WERI-Rb-1 (cell line): ENCODE data around the gene SLC4A5.

Experiments
- DNase-seq: peaks from one replicate; pipeline ENCODE4 v3.0.0-alpha.2; 2020
- H3K27ac ChIP-seq: fragments of 250-450 bp; sonication (Bioruptor Pico); 2 replicates; pipeline ENCODE4 v1.5.1; 2020; ENCODE audit warnings: mild to moderate bottlenecking, moderate library complexity
- H3K27me3 ChIP-seq: fragments of 250-450 bp; sonication (Bioruptor Pico); 2 replicates; pipeline ENCODE4 v1.5.1; 2021; ENCODE audit warnings: mild to moderate bottlenecking, low read depth, moderate library complexity; ENCODE audit not compliant: insufficient read depth, severe bottlenecking
- H3K36me3 ChIP-seq: fragments of 250-450 bp; sonication (Bioruptor Pico); 2 replicates; pipeline ENCODE4 v1.5.1; 2020; ENCODE audit warnings: mild to moderate bottlenecking, moderate library complexity
- H3K4me3 ChIP-seq: 2 replicates; pipeline ENCODE4 v1.5.1; 2011; ENCODE audit warnings: low read depth, mild to moderate bottlenecking, control low read depth, low read length
- H3K9me3 ChIP-seq: fragments of 250-450 bp; sonication (Bioruptor Pico); 2 replicates; pipeline ENCODE4 v1.5.1; 2021; ENCODE audit warnings: mild to moderate bottlenecking, moderate library complexity; ENCODE audit not compliant: severe bottlenecking
- CTCF ChIP-seq: IDR thresholded peaks from 2 replicates; pipeline ENCODE4 v1.5.1; 2011; ENCODE audit warnings: low read depth, mild to moderate bottlenecking, control low read depth, inconsistent platforms, low read length

Gene SLC4A5

DNA sequence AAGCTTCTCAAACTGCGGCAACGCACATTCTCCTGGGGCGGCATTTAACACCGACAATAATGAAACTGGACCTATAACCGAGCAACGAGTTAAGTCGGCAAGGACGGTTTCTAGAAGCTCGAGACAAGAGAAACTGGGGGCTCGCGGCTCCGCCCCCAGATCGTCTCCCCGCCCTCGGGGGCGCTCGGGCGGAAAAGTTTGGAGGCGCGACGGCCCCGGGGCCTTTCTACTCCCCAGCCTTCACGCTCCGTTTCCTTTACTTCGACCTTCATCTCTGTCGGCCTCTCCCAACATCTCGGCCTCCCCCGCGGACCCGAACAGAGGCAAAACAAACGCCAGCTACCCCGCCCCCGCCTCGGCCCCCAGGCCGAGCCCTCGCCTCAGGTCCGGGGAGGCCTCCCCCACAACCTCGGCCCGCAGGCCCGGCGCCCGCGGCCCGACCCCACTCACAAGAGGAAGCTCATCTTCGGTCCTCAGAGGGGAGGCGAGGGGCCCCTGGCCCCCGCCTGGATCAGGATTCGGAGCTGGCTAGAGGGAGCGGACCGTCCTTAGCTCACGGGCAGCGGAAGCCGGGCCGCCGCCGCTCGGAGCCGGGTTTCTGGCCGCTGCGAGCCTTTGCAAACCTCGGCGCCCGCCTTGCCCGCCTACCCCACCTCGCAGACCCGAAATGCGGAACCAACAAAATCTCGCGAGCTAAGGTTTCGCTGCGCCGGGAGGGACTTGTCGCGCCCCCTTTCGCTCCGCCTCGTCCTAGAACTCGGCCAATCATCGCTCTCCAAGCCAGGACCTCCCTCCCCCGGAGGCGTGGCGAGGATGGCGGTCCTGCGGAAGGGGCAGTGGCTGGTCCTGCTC is 164.8 kb downstream of the SLC4A5 start, which contains the start of gene MOB1A:
MOB1A (minus strand) TSS at position 669 of the 852 bp plus-strand sequence; CDS start at position 464, 205 bp downstream.
- peak within 1 kb of the TSS; percentile 99 for H3K27ac ChIP-seq
- peak; percentile 8; the same call in 1 of the 2 replicates for TF ChIP-seq CTCF
- peaks cover 27% of the 10 kb centered on the region for H3K36me3 ChIP-seq
- H3K9me3 ChIP-seq, result peaks cover 4% of the 10 kb centered on the region
- H3K27me3 ChIP-seq, result no peaks in the 10 kb centered on the region
- peak within 1 kb of the TSS; percentile 97 for H3K4me3 ChIP-seq
- peak; percentile 100 for DNase-seq

GRCh38 chr2:74177696-74178095 is 165.5 kb downstream of the SLC4A5 start:
- Histone ChIP-seq H3K36me3 (peaks cover 27% of the 10 kb centered on the region), H3K27me3 (no peaks in the 10 kb centered on the region), H3K9me3 (peaks cover 4% of the 10 kb centered on the region), H3K27ac (peak overlapping the region; percentile 99), H3K4me3 (peak overlapping the region; percentile 97)
- no peak for TF ChIP-seq CTCF
- DNase-seq, result no peak

DNA sequence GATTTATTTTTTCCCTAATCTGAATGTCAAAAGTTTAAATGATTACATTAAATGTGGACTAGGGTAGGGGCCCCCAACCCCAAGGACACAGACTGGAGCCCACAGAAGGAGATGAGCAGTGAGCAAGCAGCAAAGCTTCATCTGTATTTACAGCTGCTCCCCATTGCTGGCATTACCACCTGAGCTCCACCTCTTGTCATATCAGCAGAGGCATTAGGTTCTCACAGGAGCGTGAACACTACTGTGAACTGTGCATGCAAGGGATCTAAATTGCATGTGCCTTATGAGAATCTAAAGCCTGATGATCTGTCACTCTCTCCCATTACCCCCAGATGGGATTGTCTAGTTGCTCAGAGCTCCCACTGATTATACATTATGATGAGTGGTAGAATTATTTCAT is 168.3 kb downstream of the SLC4A5 start:
- no peak for TF ChIP-seq CTCF
- Histone ChIP-seq H3K4me3 (no peak overlapping the region), H3K9me3 (peaks cover 4% of the 10 kb centered on the region), H3K27me3 (no peaks in the 10 kb centered on the region), H3K27ac (no peak overlapping the region), H3K36me3 (peaks cover 54% of the 10 kb centered on the region)
- DNase-seq, result no peak

- no peak for DNase-seq
- no peaks in the 10 kb centered on the region for H3K9me3 ChIP-seq
- H3K27ac ChIP-seq, result no peak overlapping the region
- peaks cover 88% of the 10 kb centered on the region for H3K36me3 ChIP-seq
- H3K27me3 ChIP-seq, result no peaks in the 10 kb centered on the region
- no peak for TF ChIP-seq CTCF
- H3K4me3 ChIP-seq, result no peak overlapping the region
These were observed 174.5 kb downstream of the SLC4A5 start for GRCh38 chr2:74168739-74169138.
